Ishikawa (cell line): ENCODE results near the gene OR4E1.

Source experiments
- CEBPB ChIP-seq: IDR thresholded peaks from 2 replicates; pipeline ENCODE4 v1.6.1; 2012
- CREB1 ChIP-seq: IDR thresholded peaks from 2 replicates; pipeline ENCODE4 v1.6.1; 2012; ENCODE audit warnings: low read depth
- EGR1 ChIP-seq: IDR thresholded peaks from 2 replicates; pipeline ENCODE4 v1.6.1; 2012
- EP300 ChIP-seq: IDR thresholded peaks from 2 replicates; pipeline ENCODE4 v1.6.1; 2012; ENCODE audit warnings: borderline replicate concordance
- FOXM1 ChIP-seq: IDR thresholded peaks from 2 replicates; pipeline ENCODE4 v1.6.1; 2012; ENCODE audit warnings: low read depth, borderline replicate concordance
- NFIC ChIP-seq: IDR thresholded peaks from 2 replicates; pipeline ENCODE4 v1.6.1; 2012
- RAD21 ChIP-seq: IDR thresholded peaks from 2 replicates; pipeline ENCODE4 v1.6.1; 2012; ENCODE audit warnings: low read depth
- TAF1 ChIP-seq: IDR thresholded peaks from 2 replicates; pipeline ENCODE4 v1.6.1; 2012; ENCODE audit warnings: low read depth, mild to moderate bottlenecking
- TCF12 ChIP-seq: IDR thresholded peaks from 2 replicates; pipeline ENCODE4 v1.6.1; 2012; ENCODE audit warnings: low read depth
- TEAD4 ChIP-seq: IDR thresholded peaks from 2 replicates; pipeline ENCODE4 v1.6.1; 2012
- YY1 ChIP-seq: IDR thresholded peaks from 2 replicates; pipeline ENCODE4 v1.6.1; 2012; ENCODE audit warnings: low read depth
- ZBTB7A ChIP-seq: IDR thresholded peaks from 2 replicates; pipeline ENCODE4 v1.6.1; 2012; ENCODE audit warnings: low read depth
- TF ChIP-seq, protein P1 (sequence below): IDR thresholded peaks from 2 replicates; pipeline ENCODE4 v1.6.1; 2012; ENCODE audit warnings: low read depth, mild to moderate bottlenecking
- TF ChIP-seq, protein P2 (sequence below): IDR thresholded peaks from 2 replicates; pipeline ENCODE4 v1.6.1; 2012
- TF ChIP-seq, protein P3 (sequence below): IDR thresholded peaks from 2 replicates; pipeline ENCODE4 v1.6.1; 2012

OR4E1 gene

DNA sequence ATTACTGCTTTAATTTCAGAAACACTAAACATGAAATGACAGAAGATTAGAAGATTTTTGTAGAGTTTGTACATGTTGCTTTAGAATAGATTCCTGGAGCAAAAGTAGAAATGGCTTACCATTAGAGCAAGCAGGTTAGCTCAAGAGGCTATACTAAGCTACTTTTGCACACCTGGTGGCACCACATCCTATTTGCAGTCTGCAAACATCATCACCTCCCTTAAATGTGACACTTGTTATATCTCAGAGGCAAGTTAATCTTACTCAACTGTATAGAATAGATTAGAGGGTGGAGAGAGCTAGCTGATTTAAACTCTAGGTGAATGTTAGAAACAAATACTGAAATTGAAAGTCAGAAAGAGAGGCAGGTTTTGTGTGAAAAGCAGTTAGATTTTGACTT lies 30.7 kb upstream of the OR4E1 start:
- TF ChIP-seq EP300 (no peak), TAF1 (no peak), TCF12 (no peak), FOXM1 (no peak), NFIC (no peak), YY1 (no peak), ZBTB7A (no peak), RAD21 (no peak), EGR1 (no peak), CREB1 (no peak), CEBPB (no peak), TEAD4 (no peak)
- TF ChIP-seq, protein P1, sequence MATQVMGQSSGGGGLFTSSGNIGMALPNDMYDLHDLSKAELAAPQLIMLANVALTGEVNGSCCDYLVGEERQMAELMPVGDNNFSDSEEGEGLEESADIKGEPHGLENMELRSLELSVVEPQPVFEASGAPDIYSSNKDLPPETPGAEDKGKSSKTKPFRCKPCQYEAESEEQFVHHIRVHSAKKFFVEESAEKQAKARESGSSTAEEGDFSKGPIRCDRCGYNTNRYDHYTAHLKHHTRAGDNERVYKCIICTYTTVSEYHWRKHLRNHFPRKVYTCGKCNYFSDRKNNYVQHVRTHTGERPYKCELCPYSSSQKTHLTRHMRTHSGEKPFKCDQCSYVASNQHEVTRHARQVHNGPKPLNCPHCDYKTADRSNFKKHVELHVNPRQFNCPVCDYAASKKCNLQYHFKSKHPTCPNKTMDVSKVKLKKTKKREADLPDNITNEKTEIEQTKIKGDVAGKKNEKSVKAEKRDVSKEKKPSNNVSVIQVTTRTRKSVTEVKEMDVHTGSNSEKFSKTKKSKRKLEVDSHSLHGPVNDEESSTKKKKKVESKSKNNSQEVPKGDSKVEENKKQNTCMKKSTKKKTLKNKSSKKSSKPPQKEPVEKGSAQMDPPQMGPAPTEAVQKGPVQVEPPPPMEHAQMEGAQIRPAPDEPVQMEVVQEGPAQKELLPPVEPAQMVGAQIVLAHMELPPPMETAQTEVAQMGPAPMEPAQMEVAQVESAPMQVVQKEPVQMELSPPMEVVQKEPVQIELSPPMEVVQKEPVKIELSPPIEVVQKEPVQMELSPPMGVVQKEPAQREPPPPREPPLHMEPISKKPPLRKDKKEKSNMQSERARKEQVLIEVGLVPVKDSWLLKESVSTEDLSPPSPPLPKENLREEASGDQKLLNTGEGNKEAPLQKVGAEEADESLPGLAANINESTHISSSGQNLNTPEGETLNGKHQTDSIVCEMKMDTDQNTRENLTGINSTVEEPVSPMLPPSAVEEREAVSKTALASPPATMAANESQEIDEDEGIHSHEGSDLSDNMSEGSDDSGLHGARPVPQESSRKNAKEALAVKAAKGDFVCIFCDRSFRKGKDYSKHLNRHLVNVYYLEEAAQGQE, result no peak
- TF ChIP-seq, protein P2, sequence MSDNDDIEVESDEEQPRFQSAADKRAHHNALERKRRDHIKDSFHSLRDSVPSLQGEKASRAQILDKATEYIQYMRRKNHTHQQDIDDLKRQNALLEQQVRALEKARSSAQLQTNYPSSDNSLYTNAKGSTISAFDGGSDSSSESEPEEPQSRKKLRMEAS, result no peak
- TF ChIP-seq, protein P3, sequence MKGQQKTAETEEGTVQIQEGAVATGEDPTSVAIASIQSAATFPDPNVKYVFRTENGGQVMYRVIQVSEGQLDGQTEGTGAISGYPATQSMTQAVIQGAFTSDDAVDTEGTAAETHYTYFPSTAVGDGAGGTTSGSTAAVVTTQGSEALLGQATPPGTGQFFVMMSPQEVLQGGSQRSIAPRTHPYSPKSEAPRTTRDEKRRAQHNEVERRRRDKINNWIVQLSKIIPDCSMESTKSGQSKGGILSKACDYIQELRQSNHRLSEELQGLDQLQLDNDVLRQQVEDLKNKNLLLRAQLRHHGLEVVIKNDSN, result no peak

DNA sequence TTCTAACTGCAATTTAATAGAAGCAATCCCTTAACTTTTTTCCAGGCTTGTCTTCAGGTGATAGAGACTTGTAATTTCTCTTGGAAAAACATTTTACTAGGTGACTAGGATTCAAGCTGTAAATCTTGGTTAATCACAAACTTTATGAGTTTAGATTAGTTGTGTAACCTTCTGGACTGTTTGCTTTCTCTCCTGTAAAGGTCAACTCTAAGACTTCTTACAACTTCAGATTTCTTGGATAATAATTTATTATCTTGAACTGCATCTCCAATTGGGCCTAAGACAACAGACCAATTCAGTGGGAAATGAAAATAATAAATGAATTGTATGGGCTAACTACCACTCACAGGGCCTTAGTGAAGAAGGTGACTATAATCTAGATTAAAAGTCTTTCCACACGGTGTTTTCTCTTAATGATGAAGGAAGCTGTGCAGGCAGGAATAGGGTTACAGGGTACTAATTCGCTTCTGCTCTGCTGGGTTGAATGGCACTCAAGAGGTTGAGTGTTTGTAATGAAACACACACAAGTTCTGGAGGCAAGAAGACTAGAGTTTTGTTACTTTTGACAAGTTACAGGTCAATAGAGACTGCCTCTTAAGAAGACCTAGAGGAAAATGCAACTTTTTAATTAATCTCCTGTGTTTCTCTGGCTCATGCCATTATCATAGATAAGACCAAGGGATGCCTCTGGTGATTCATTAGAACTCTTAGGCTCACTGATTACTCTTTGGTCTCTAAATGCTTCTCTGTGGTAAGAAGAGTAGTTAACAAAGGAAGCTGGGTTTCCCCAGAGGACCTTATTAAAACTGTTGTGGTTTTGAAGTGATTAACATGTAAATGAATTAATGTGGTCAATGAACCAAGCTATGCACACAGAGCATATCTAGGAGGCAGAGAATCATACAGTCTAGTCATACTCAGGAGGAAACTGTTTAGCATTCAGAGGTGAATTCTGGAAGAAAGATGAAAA lies 30.0 kb upstream of the OR4E1 start:
- TF ChIP-seq NFIC, result no peak
- no peak for TF ChIP-seq FOXM1
- no peak for TF ChIP-seq EGR1
- no peak for TF ChIP-seq ZBTB7A
- TF ChIP-seq TEAD4, result no peak
- no peak for TF ChIP-seq EP300
- no peak for TF ChIP-seq CREB1
- TF ChIP-seq CEBPB, result no peak
- TF ChIP-seq RAD21, result no peak
- TF ChIP-seq, protein P2, result no peak
- TF ChIP-seq YY1, result no peak

DNA sequence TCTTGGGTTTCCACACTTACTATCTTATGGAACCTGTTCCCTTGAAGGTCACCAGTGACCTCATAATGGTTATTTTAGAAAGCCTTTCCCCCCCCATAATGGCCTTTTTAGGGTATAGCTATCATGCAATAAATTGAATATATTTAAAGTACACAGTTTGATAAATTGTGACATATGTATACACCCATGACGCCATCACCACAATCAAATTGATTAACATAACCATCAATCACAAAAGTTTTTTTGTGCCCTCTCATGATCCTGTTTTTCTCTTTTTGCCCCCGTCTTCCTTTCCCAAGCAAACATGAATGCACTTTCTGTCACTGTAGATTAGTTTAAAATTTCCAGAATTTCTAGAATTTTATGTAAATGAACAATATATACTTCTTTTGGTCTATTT lies 28.7 kb upstream of the OR4E1 start:
- no peak for TF ChIP-seq NFIC
- TF ChIP-seq CREB1, result no peak
- TF ChIP-seq CEBPB, result no peak
- no peak for TF ChIP-seq YY1
- TF ChIP-seq TCF12, result no peak
- no peak for TF ChIP-seq ZBTB7A
- TF ChIP-seq, protein P3, result no peak
- no peak for TF ChIP-seq EP300
- TF ChIP-seq FOXM1, result no peak
- TF ChIP-seq, protein P1, result no peak
- no peak for TF ChIP-seq RAD21
- TF ChIP-seq TAF1, result no peak

DNA sequence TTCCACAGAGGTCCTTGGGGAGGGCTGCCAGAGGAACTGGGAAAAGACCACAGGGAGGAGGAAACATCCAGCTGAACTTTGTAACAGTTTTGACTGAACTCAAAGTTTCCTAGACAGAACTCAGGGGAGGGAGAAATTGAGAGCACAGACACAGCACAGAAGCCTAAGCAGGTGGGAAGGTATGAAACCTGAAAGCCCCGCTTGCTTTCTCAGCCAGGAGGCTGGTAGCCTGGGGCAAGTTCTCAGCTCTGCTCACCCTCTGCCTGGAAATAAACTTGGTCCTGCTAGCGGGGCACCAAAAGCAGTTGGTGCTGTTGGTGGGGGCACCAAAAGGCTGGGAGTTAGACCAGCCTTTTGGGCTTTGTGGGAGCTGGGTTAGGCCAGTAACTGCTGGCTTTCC lies 25.9 kb upstream of the OR4E1 start:
- no peak for TF ChIP-seq YY1
- no peak for TF ChIP-seq EGR1
- TF ChIP-seq, protein P2, result no peak
- no peak for TF ChIP-seq TAF1
- TF ChIP-seq, protein P3, result no peak
- TF ChIP-seq TCF12, result no peak

DNA sequence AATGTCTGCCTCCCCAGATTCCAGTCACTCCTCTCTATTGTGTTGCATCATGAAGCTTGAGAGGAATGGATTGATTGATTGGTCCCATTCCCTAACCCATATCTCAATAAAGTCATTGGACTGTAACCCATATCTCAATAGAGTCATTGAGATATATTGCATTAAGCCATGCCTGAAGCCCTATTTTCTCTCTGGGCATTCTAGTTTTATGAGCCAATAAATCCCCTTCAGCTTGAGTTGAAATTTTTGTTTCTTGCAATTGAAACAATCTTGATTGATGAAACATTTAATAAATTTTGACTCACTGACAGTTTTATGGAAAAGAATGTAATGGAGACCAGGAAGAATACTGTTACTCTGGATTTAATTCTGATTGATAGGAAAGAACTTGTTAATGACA lies 20.8 kb upstream of the OR4E1 start:
- no peak for TF ChIP-seq TAF1
- no peak for TF ChIP-seq CEBPB
- TF ChIP-seq FOXM1, result no peak
- no peak for TF ChIP-seq YY1
